Caco-2 (cell line): ENCODE measurements around the gene C1QTNF12. TPM values are rescaled to one million over a fixed set of nuclear protein-coding genes. Genes with fewer than 3 reads are reported as not detected.

Source experiments
- BruUV-seq: library from RNA; stranded (reverse); fragments of 400-500 nt; replicated peaks from 2 replicates; lab custom pipeline; 2021; lab: Mats Ljungman, UMichigan
- CTCF ChIA-PET: fragments of 300-600 bp; sonication (Branson Sonifier 250); formaldehyde crosslinking; loops from one replicate; lab custom pipeline; 2022; ENCODE audit warnings: antibody characterized with exemption; lab: Charles Lee
- POLR2A ChIA-PET: fragments of 300-600 bp; sonication (Branson Sonifier 250); formaldehyde crosslinking; loops from one replicate; lab custom pipeline; 2022; ENCODE audit warnings: antibody characterized with exemption; lab: Charles Lee
- DNase-seq, 2 experiments: peaks; one replicate each; pipeline versions ENCODE4 v3.0.0 to v3.0.0-alpha.2; 2020 to 2022
- H3K27me3 ChIP-seq: replicated peaks from 2 replicates; pipeline ENCODE4 v1.6.0; 2011; ENCODE audit warnings: low read length; ENCODE audit not compliant: control insufficient read depth, insufficient read depth
- H3K36me3 ChIP-seq: 2 replicates; pipeline ENCODE4 v1.5.1; 2011; ENCODE audit warnings: low read length; ENCODE audit not compliant: control insufficient read depth, insufficient read depth
- H3K4me1 ChIP-seq: fragments of 250-450 bp; sonication (Bioruptor Pico); 2 replicates; pipeline ENCODE4 v1.5.1; 2020; ENCODE audit warnings: mild to moderate bottlenecking
- H3K4me3 ChIP-seq: 2 replicates; pipeline ENCODE4 v1.5.1; 2011; ENCODE audit warnings: low read depth, mild to moderate bottlenecking, control low read depth, low read length
- H3K9me3 ChIP-seq: fragments of 250-450 bp; sonication (Bioruptor Pico); 2 replicates; pipeline ENCODE4 v1.5.1; 2020; ENCODE audit warnings: mild to moderate bottlenecking, moderate library complexity
- H3K27ac Mint-ChIP-seq: one replicate; pipeline ENCODE4 v1.8.0; 2022; ENCODE audit warnings: mixed read lengths; ENCODE audit not compliant: unreplicated experiment
- H3K27me3 Mint-ChIP-seq: one replicate; pipeline ENCODE4 v1.8.0; 2022; ENCODE audit warnings: mixed read lengths; ENCODE audit not compliant: insufficient read depth, unreplicated experiment
- H3K36me3 Mint-ChIP-seq: one replicate; pipeline ENCODE4 v1.8.0; 2022; ENCODE audit warnings: mild to moderate bottlenecking, mixed read lengths; ENCODE audit not compliant: insufficient read depth, unreplicated experiment
- H3K4me1 Mint-ChIP-seq: one replicate; pipeline ENCODE4 v1.8.0; 2022; ENCODE audit warnings: low read depth, mixed read lengths; ENCODE audit not compliant: unreplicated experiment
- H3K4me3 Mint-ChIP-seq: one replicate; pipeline ENCODE4 v1.8.0; 2022; ENCODE audit warnings: mild to moderate bottlenecking, moderate library complexity, mixed read lengths; ENCODE audit not compliant: unreplicated experiment
- H3K9me3 Mint-ChIP-seq: one replicate; pipeline ENCODE4 v1.8.0; 2022; ENCODE audit warnings: mixed read lengths; ENCODE audit not compliant: unreplicated experiment
- intact Hi-C: fragments of 100-400 bp; cut with micrococcal nuclease; formaldehyde crosslinking; loops from one replicate; pipeline ENCODE4 v1.10.0; 2022; ENCODE audit not compliant: unreplicated experiment
- total RNA-seq: library from RNA; stranded (reverse); gene quantifications from 2 replicates; pipeline ENCODE4 v1.2.3, GENCODE V29; 2022
- TF ChIP-seq, protein P1 (sequence below), 2 experiments: fragments of 200-600 bp in 1 of 2; IDR thresholded peaks; 1 replicate in 1 of 2; 2 replicates in 1 of 2; pipeline versions ENCODE4 v1.5.1 to v1.8.0; 2011 to 2022; ENCODE audit warnings: antibody characterized with exemption in 1 of 2, control low read depth in 1 of 2, inconsistent platforms in 1 of 2, low read depth in 1 of 2, low read length in 1 of 2, mild to moderate bottlenecking in 1 of 2, moderate library complexity in 1 of 2; ENCODE audit not compliant: insufficient read depth in 1 of 2, severe bottlenecking in 1 of 2, unreplicated experiment in 1 of 2

The C1QTNF12 gene
- total RNA-seq, 1 experiment from 2014 or later, result 3.7 TPM

DNA sequence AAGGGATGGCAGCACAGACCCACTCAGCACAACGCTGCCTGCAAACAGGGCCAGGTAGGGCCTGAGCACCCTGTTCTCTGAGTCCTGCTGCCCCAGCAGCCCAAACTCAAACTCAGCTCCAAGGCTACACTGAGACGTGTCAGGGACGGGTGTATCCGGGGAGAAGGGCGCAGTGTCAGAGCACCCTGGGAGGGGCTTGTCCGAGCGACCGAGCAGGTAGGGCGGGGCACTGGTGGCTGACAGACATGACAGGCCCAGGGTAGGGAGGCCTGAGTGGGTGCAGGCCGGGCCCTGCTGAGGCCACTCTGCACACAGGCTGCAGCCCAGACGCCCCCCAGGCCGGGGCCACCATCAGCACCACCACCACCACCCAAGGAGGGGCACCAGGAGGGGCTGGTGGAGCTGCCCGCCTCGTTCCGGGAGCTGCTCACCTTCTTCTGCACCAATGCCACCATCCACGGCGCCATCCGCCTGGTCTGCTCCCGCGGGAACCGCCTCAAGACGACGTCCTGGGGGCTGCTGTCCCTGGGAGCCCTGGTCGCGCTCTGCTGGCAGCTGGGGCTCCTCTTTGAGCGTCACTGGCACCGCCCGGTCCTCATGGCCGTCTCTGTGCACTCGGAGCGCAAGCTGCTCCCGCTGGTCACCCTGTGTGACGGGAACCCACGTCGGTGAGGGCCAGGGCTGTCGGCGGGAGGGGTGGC lies 39.2 kb upstream of the C1QTNF12 start:
- Histone ChIP-seq H3K36me3 (no peaks in the 10 kb centered on the region), H3K4me3 (no peak overlapping the region), H3K27me3 (no peaks in the 10 kb centered on the region), H3K4me1 (no peaks in the 10 kb centered on the region), H3K9me3 (no peaks in the 10 kb centered on the region)
- Mint-ChIP-seq H3K27me3 (peaks cover 3% of the 10 kb centered on the region), H3K27ac (no peak overlapping the region), H3K4me1 (no peaks in the 10 kb centered on the region), H3K36me3 (peaks cover 9% of the 10 kb centered on the region), H3K9me3 (peaks cover 8% of the 10 kb centered on the region), H3K4me3 (no peak overlapping the region)
- CTCF ChIA-PET, result no interaction called here
- BruUV-seq, result no TSS peak
- POLR2A ChIA-PET, result no interaction called here
- intact Hi-C loops, result no loop called here
- TF ChIP-seq, protein P1, sequence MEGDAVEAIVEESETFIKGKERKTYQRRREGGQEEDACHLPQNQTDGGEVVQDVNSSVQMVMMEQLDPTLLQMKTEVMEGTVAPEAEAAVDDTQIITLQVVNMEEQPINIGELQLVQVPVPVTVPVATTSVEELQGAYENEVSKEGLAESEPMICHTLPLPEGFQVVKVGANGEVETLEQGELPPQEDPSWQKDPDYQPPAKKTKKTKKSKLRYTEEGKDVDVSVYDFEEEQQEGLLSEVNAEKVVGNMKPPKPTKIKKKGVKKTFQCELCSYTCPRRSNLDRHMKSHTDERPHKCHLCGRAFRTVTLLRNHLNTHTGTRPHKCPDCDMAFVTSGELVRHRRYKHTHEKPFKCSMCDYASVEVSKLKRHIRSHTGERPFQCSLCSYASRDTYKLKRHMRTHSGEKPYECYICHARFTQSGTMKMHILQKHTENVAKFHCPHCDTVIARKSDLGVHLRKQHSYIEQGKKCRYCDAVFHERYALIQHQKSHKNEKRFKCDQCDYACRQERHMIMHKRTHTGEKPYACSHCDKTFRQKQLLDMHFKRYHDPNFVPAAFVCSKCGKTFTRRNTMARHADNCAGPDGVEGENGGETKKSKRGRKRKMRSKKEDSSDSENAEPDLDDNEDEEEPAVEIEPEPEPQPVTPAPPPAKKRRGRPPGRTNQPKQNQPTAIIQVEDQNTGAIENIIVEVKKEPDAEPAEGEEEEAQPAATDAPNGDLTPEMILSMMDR (IDR thresholded peaks at IDR 0.05; ENCODE audit: insufficient read depth in 1 of 2, low read depth in 1 of 2, low read length in 1 of 2, severe bottlenecking in 1 of 2, unreplicated experiment in 1 of 2), result no peak
- DNase-seq, result no peak

DNA sequence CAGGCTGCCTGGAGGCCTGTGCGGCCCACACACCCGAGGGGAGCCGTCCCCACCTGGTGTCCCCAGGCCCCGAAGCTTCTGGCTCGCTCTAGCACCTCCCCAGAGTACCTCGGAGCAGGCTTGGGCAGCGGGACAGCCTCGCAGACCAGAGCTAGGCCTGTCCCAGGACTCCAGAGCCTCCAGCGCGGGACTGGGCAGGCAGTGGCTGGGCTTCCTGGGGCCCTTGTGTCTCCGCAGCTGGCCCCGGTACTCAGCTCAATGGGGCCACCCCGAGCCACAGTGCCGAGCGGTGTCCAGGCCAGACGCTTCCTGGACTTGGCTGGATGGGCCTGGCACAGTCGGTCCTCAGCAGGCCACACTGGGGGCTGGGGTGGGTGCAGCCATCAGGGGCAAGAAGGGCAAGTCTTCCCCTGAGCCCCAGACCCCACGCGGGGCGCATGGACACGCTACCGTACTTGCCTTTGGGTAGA lies 38.6 kb upstream of the C1QTNF12 start:
- Mint-ChIP-seq H3K4me1 (no peaks in the 10 kb centered on the region), H3K27ac (no peak overlapping the region), H3K9me3 (peaks cover 5% of the 10 kb centered on the region), H3K4me3 (no peak overlapping the region), H3K36me3 (peaks cover 4% of the 10 kb centered on the region), H3K27me3 (peaks cover 2% of the 10 kb centered on the region)
- DNase-seq, result no peak
- no peaks in the 10 kb centered on the region for H3K36me3 ChIP-seq
- no peaks in the 10 kb centered on the region for H3K9me3 ChIP-seq
- H3K27me3 ChIP-seq, result no peaks in the 10 kb centered on the region
- no TSS peak for BruUV-seq
- ChIA-PET POLR2A (no interaction called here), CTCF (no interaction called here)
- TF ChIP-seq, protein P1 (IDR thresholded peaks at IDR 0.05; ENCODE audit: insufficient read depth in 1 of 2, low read depth in 1 of 2, low read length in 1 of 2, severe bottlenecking in 1 of 2, unreplicated experiment in 1 of 2), result no peak
- intact Hi-C loops, result no loop called here
- no peak overlapping the region for H3K4me3 ChIP-seq
- H3K4me1 ChIP-seq, result no peaks in the 10 kb centered on the region

DNA sequence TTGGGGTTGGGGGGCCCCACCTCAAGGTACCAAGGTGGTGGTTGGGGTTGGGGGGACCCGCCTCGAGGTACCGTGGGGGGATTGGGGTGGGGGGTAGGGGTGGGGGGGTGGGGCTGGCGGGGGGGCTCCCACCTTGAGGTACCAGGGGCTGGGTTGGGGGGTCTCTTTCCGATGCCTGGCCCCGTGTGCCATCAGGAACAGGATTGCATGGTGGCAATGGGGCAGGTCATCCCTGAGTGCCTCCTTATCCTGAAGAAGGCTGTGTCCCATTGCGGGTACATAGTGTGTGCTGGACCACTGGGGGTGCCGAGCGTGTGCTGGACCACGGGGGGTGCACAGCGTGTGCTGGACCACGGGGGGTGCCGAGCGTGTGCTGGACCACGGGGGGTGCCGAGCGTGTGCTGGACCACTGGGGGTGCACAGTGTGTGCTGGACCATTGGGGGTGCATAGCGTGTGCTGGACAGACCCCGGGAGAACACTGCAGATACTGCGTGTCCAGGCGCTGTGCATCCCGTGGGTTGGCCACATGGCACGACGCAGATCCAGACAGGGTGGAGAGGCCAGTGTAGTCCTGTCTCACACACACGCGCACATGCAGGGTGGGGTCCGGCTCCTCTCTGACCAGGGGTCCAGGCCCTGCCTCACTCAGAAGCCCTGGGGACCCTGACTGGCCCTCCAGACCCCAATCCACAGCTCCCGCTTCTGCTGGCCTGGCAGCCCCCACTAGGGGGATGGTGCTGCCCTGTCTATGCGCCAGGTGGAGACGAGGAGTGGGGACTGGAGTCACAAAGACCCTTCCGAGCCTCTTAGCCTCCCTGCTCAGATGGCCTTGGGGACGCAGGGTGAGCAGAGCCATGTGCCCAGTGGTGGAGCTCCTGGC lies 37.9 kb upstream of the C1QTNF12 start:
- no peaks in the 10 kb centered on the region for H3K9me3 Mint-ChIP-seq
- no peaks in the 10 kb centered on the region for H3K36me3 Mint-ChIP-seq
- H3K27ac Mint-ChIP-seq, result no peak overlapping the region
- no peak for DNase-seq
- H3K4me1 Mint-ChIP-seq, result no peaks in the 10 kb centered on the region
- Histone ChIP-seq H3K4me3 (no peak overlapping the region), H3K4me1 (no peaks in the 10 kb centered on the region), H3K27me3 (no peaks in the 10 kb centered on the region), H3K36me3 (no peaks in the 10 kb centered on the region), H3K9me3 (no peaks in the 10 kb centered on the region)
- CTCF ChIA-PET, result no interaction called here
- H3K4me3 Mint-ChIP-seq, result no peak overlapping the region
- no TSS peak for BruUV-seq
- POLR2A ChIA-PET, result no interaction called here
- intact Hi-C loops, result no loop called here
- TF ChIP-seq, protein P1 (IDR thresholded peaks at IDR 0.05; ENCODE audit: insufficient read depth in 1 of 2, low read depth in 1 of 2, low read length in 1 of 2, severe bottlenecking in 1 of 2, unreplicated experiment in 1 of 2), result peak in 1 of 2 experiments; percentile 6
- no peaks in the 10 kb centered on the region for H3K27me3 Mint-ChIP-seq
